ENCODE data around the gene MANEA.
"Not testable (repeated sequence)": the region's sequence is repeated elsewhere in the genome, so short reads cannot be mapped to it uniquely, and the experiment has no call there.

MANEA gene, protein sequence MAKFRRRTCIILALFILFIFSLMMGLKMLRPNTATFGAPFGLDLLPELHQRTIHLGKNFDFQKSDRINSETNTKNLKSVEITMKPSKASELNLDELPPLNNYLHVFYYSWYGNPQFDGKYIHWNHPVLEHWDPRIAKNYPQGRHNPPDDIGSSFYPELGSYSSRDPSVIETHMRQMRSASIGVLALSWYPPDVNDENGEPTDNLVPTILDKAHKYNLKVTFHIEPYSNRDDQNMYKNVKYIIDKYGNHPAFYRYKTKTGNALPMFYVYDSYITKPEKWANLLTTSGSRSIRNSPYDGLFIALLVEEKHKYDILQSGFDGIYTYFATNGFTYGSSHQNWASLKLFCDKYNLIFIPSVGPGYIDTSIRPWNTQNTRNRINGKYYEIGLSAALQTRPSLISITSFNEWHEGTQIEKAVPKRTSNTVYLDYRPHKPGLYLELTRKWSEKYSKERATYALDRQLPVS

DNA sequence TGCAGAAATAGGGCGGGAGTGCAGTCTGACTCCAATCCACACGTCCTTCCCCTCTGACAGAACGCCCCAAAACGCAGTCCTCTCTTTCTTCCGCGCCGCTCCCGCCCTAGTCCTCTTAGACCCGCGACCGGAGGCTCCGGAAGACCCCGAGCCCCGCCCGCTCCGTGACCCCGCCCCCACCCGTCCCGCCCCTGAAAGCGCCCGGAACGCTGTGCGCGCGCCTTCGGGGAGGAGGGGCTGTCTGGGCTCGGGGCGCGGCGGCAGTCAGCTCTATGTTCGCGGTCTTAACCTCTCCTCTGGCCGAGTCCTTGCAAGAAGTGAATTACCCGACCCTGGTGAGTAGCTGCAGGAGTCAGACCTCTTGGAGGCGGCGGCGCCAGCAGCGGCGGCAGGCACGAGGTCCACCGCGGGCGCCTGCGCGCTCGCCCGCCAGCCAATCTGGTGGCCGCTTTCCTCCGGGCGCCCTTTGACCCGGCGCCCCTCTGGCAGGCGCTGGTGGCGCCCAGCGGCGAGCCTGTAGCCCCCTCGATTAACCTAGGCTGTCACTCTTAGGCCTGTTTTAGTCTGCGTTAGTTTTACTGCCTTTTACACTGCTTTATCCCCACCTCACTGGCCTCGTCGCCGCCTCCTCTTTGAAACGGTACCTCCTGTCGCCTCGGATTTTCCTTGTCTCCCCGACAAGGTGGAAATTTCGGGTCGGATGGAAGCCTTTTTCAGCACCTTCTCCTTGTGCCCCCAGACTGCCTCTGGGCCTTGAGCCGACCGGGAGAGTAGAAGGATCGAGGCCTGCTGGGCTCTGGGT, at the start of gene MANEA:
Gene MANEA, plus strand, starts transcription at position 232 of the 802 bp plus-strand sequence. CDS start 8,905 bp downstream, outside the sequence.
- DNase-seq (ENCODE audit: low read depth in 2 of 2), result peak; percentile 65 to 66

DNA sequence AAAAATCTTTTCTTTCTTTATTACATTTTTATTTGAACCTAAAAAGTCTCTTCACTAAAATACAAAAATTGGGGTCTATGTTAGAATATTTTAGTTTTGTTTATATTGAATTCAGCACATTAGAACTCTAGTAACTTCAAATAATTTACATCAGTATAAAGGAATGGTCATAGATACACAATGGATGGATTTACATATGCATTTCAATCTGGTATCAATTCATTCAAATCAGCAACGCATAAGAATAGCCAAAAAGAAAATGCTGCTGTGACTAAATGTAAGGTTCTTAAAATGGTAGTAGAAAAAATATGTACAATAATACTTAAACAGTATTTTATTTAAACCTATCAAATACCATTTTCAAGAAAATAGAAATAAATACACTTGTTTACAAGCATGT, 47.6 kb upstream of the MANEA start:
- no peak for DNase-seq (ENCODE audit: low read depth in 2 of 2)

DNA sequence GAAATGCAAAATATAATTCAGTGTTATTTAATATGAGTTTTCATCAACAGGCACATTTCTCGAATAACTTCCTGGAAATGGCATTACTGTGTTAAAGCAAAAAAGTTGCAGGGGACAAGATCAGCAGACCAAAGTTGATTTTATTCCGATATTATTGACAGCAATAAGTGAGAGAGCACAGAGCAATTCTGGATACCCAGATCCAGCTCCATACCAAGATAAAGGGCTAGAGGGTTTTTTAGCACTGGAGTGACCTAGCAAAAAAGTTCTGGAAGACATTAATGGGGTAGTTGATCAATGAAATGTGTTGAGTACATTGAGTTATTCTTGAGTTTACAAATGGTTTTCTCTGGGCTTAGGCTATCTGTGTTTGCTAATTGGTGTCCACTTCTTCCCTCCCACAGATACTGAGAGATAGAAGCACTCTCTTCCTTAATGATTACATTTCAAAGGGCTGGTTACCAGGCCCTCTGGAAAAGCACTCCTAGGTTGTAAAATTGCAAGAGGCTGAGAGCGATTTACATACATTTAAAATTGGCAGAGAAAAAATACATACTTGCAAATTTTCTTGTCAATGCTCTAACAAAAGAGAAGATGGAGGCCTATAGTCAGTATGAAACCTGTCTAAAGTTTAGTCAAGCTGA, 47.0 kb upstream of the MANEA start:
- DNase-seq (ENCODE audit: low read depth in 2 of 2), result no peak

DNA sequence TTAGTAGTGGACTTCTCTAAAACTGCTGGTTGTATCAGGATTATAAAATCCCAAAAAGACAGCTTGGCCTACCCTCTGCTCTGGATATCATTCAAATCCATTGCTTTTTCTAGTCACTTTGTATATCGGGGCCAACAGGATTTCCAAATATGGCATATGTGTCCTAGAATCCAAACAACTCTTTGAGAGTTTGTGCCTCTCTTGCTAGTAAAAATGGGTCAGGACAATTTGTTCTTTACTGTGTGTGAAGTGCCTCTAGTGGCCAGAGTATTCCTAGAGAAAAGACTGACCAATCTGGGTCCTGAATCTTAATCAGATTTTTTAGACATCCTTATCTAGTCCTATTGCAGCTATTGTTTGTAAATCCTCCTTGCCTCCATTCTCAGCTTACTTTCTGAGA, 33.5 kb upstream of the MANEA start:
- no peak for DNase-seq (ENCODE audit: low read depth in 2 of 2)

DNA sequence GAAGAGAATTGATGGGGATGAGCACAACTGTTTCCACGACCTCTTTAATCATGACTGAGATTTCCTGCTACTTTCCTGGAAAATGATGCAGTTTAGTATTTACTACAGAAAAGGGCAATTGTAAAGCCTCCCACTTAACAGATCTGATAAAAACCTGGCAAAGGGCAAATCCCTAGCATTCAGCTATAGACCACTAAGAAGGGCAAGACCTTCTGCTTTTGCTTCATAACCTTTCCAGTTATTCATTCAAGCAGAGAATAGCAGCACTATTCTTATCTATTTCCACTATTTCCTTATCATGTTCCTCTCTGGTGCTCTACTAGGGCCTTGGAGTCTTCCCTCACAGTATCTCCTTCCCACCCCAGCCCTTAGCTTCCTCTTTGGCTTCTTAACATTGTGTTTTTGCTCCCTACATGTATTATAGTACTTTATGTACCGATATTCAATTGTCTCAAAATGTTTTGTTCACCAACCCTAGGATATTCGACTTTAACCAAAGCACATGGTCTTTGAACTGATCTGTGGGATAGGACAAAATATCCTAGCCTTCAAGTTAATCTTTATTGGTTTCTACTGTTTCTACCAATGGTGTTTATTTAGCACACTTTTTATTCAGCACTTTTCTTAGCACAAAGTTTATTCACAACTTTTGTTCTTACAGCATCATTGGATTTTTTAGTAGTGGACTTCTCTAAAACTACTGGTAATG, 32.7 kb upstream of the MANEA start:
- DNase-seq (ENCODE audit: low read depth in 2 of 2), result no peak

DNA sequence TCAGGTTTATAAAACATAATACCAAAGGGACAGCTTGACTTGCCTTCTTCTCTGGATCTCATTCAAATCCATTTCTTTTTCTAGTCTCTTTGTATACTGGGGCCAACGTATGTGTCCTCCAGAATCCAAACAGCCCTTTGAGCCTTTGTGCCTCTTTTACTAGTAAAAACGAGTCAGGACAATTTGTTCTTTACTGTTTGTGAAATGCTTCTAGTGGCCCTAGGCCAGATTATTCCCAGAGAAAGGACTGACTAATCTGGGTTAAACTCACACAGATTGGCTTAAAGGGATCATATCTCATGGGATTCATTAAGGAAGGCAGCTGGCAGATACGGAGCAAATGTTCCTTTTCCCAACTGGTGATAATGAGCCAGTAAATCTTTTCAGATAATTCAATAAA, 32.1 kb upstream of the MANEA start:
- no peak for DNase-seq (ENCODE audit: low read depth in 2 of 2)

DNA sequence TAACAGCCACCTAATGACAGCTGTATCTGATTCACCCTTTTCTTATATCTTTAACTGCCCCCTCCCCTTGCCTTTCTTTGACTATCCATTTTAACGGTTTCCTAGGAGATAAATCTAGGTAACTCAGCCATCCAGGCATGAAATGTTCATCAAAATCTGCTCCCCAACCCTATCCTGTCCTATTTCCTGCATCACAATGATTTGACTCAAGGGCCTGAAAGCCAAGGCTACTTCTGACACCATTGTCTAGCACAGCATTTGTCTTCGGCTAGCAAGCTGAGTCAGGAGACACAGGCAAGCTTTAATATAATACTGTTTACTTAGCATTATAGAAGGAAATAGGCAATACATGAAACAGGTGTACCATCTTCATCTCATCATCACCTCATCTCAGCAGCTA, 31.6 kb upstream of the MANEA start:
- DNase-seq (ENCODE audit: low read depth in 2 of 2), result no peak

DNA sequence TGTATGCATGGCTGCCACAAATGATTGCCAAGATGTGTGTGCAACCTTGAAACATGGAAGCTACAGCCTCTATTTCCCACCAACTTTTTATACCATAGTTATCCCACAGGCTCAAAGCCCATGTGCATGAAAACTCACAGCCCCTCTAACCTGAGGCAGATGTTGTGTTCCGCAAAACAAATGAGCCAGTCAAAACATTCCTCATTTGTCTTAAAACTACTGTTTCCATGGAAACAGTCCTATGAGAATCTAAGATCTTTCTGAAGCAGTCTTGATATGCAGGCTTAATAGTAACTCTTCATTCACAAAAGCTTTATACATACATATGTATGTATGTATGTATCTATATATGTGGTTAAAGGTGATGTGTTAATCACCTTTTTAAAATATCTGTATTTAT, 31.2 kb upstream of the MANEA start:
- no peak for DNase-seq (ENCODE audit: low read depth in 2 of 2)

DNA sequence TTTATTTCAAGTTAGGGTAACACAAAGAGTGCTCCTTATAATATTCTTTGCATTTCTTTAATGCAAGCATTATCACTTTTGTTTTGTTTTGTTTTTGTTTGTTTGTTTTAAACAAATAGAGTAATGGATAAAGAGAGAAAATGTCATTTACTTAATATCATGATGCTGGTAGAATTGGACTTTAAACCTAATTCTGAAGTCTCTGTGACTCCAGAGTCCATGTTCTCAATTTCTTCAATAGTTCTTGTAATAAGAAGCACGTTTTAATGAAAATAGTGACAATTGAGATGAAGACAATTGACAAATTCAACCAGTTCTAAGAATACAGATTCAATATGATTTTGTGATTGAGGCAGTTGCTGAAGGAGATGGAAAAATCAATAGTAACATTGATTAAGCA, 30.3 kb upstream of the MANEA start:
- DNase-seq (ENCODE audit: low read depth in 2 of 2), result no peak

DNA sequence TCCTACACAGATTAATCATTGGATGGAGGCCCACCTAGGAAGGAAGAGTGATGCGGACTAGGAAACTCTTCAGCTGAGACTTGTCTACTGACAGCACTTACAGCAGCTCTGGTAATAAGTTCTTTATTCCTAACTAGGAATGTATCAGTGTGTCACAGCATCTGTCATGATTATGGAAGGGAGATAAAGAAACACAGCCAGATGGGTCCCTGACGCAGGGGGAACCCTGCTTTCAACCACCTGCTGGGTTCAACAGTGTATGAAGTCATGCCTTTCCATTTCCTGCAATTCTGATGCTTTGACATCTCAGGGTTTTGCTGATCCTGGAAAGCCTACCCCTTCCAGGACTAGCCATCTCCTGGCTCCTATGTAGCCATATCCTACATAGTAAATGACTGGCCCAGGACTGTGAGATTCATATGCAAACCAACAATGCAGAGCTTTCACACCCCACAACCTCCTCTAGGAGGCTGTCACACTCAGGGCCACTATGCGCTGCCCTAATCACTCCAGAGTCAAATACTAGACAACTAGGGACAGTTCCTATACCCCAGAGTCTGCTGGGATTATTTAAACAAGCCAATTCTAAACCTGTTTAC, 29.0 kb upstream of the MANEA start:
- no peak for DNase-seq (ENCODE audit: low read depth in 2 of 2)

DNA sequence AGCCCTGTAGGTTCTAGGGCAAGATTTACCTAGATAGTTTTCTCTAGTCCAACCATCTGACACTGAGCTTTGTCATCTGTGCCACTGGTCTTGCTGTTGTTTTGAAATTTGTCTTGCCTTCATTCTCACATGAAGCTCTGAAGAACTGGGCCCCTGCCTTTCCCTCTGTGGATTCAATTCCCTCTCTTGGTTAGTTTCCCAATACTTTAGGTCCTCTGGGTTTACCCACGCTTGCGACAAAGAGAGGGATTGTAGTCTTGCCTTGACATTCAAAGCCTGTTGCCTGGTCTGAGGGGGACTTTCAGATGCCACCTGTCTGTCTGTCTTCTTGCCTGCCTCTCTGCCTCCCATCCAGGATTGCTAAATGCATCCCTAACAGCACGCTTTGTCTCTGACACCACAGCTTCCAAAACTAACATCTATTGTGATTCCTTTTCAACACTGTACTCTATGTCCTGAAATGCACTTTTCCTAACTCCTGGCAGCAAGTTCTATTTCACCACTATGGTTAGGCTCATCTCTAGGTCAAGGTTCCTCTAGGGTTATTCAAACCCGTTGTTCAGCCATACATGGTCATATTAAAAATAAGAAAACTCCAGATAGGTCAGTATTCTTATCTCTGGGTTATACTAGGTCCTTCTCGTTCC, 25.5 kb upstream of the MANEA start:
- DNase-seq (ENCODE audit: low read depth in 2 of 2), result no peak

DNA sequence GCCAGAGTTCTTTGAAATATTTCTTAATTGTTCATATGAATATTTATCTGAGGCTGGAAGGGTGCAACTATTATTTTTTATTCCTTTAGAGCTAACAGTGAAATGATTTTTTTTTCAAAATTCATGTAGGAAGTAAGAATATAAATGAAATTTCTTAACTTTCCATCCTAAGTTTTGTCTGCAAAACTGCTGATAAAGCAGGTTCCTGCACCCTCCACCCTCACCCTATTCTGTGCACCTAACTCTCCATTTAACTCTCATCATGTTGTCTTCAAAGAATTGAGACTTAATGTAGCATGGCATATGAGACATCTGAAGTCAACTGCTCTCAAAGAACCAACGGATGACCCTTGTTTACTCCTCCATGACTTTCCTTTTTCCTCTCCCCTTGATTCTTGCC, 23.5 kb upstream of the MANEA start:
- no peak for DNase-seq (ENCODE audit: low read depth in 2 of 2)

DNA sequence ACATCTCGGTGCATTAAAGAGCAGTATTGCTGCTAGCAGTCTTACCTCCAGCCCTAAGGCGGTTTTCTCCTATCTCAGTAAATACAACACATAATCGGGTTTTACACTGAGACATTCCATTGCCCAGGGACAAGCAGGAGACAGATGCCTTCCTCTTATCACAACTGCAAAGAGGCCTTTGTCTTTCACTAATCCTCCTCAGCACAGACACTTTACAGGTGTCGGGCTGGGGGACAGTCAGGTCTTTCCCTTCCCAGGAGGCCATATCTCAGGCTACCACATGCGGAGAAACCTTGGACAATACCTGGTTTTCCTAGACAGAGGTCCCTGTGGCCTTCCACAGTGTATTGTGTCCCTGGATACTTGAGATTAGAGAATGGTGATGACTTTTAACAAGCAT, 16.4 kb upstream of the MANEA start:
- DNase-seq (ENCODE audit: low read depth in 2 of 2), result not testable (repeated sequence)

DNA sequence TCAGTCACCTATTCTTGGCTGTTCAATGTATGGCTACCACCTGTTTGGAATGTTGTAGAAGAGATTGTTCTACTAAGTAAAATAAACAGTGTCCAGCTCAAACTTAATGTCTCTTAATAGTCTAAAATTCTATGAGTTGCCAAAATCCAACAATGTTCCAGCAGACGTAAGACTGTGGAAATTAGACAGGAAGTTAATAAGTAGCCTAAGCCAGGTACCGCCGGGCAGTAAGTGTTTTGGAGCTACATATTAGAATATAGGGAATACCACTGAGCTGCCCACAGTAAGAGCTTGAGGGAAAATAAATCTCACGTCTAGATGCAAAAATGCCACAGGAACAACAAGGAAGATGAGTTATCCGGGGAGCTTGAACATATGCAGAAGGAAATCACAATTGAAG, 7.8 kb upstream of the MANEA start:
- no peak for DNase-seq (ENCODE audit: low read depth in 2 of 2)

DNA sequence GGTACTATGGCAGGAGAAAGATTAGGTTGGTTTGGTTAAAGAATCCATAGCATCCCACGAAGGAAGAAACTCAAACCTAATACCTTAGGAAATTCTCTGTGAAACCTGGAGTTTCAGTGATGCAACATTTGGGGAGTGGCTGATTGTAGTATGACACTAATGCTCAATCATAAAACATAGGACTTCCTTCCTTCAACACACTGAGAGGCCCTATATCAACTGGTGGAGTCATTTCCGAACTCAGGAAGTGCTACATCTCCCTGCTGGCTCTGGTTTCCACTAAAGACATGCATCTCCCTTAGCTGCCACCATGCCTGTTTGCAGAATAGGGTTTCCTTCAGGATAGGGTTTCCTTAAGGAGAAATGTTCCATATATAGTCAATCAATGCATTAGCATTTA, 5.2 kb upstream of the MANEA start:
- DNase-seq (ENCODE audit: low read depth in 2 of 2), result no peak

DNA sequence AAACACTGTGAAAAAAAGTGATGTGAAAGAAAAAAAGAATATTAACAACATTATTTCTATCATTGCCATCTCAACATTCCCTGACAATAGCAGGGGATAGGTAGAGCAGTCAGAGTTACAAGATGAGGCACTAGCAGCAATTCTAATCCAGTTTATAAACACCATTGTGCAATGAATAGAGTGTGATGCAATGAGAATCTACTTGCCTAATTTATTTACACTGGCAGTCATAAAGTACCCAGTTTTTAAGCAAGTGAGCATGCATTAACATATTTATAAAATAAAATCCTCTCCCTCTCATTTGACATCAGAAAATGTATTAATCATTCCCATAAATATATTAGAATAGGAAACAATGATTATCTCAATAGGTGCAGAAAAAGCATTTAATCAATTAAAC, 2.5 kb upstream of the MANEA start:
- no peak for DNase-seq (ENCODE audit: low read depth in 2 of 2)

DNA sequence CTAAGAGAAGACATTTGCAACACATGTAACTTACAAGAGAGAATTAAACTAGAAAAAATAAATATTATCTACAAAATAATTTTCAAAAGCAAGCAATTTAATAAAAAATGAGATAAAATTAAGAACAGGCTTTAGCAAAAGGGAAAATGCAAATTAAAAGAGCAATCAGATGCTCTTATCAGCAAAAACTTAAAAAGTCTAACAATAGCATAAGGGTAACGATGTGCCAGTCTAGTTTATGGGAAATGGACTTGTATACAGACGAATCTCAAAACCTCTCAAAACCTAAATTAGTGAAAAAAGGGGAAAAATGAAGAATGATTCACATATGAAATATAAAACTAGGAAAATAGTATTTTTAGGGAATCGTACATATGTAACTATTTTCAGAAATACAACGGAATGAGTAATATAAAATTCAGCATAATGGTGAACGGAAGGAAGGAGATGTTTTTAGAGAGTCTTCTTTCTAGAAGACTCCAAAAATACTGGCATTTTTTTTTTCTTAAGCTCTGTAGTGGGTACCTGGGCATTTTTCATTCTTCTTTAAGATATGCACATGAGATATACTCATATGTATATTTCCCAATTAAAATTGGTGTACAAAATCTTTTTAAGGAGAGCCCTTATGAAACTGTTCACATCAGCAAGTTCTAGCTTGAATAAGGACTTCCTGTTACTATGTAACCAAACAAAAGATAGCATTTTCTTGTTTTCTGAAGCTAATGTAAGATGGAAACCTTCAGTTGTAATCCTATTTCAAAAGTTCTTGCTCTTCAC, 927 bp upstream of the MANEA start:
- no peak for DNase-seq (ENCODE audit: low read depth in 2 of 2)

DNA sequence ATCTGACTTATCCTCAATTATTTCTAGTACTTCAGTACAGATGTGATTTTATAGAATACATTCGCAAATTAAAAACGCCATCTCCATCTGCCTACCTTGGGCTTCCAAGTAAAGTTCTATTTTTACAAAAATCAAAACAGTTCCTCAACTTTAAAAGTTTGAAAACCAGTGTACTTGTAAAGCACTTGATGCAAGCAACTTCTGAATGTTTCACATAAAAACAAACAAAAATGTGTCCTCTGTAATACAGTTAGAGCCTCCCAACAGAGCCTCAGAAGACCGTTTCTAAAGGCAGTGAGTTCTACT, 384 bp upstream of the MANEA start:
- no peak for DNase-seq (ENCODE audit: low read depth in 2 of 2)

DNA sequence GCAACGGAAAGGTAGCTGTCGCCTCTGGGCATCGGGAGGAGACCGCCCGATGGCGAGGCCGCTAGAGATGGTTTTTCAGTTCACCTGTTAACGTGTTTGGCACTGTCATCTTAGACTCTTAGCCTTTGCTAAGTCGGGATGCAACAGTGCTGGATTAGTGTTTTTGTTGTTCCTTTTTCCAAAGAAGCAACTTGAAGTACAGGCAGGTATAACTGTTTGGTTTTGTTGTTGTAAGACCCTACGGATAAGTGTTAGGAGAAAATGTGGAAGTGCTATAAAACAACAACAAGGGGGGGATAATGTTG, 723 bp downstream of the MANEA start:
- DNase-seq (ENCODE audit: low read depth in 2 of 2), result no peak

DNA sequence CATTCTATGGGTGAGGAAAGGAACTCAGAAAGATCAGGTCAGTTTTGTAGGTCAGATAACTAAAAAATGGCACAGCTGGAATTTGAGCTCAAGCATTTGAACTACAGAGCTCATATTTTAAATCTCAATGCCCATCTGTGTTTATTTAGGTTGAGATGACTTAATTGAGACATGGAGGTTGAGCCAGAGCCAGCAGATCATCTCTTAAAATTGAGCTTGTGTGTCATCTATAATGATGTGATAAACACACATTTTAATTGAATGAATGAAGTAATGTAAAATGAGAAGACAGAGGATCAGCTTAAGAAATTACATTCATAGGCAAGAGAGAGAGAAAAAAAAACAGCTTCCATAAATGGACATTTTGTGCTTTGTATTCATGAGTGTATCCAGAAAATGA, 3.7 kb downstream of the MANEA start:
- no peak for DNase-seq (ENCODE audit: low read depth in 2 of 2)

DNA sequence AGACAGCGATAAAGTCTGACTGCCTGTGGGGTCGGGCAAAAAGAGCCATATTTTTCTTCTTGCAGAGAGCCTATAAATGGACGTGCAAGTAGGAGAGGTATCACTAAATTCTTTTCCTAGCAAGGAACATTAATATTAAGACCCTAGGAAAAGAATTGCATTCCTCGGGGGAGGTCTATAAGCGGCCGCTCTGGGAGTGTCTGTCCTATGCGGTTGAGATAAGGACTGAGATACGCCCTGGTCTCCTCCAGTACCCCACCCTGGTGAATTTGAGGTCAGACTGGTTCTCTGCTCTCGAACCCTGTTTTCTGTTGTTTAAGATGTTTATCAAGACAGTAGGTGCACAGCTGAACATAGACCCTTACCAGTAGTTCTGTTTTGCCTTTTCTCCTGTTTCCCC, 6.9 kb downstream of the MANEA start:
- not testable (repeated sequence) for DNase-seq (ENCODE audit: low read depth in 2 of 2)
